HepG2 (cell line): ENCODE measurements around the gene CACNA1D. TPM values are rescaled to one million over a fixed set of nuclear protein-coding genes. Genes with fewer than 3 reads are reported as not detected.

Experiments
- CHCHD3 ChIP-seq: sonication (generic); formaldehyde crosslinking; IDR thresholded peaks from 2 replicates; pipeline ENCODE4 v1.8.0; 2022; ENCODE audit warnings: mild to moderate bottlenecking, missing genetic modification reagents, moderate library complexity
- DPF2 ChIP-seq: sonication (generic); formaldehyde crosslinking; IDR thresholded peaks from 2 replicates; pipeline ENCODE4 v1.4.0; 2020; ENCODE audit warnings: mild to moderate bottlenecking, low read depth, missing genetic modification reagents, borderline replicate concordance
- EEA1 ChIP-seq: sonication (generic); formaldehyde crosslinking; IDR thresholded peaks from 2 replicates; pipeline ENCODE4 v1.5.1; 2020; ENCODE audit warnings: mild to moderate bottlenecking, missing genetic modification reagents, borderline replicate concordance
- FLYWCH1 ChIP-seq: sonication (generic); formaldehyde crosslinking; IDR thresholded peaks from 2 replicates; pipeline ENCODE4 v1.8.1; 2023; ENCODE audit warnings: mild to moderate bottlenecking, missing genetic modification reagents
- FOXC1 ChIP-seq: sonication (generic); formaldehyde crosslinking; IDR thresholded peaks from 2 replicates; pipeline ENCODE4 v1.8.0; 2022; ENCODE audit warnings: mild to moderate bottlenecking, missing genetic modification reagents, borderline replicate concordance
- FOXO1 ChIP-seq: sonication (generic); formaldehyde crosslinking; IDR thresholded peaks from 2 replicates; pipeline ENCODE4 v1.4.0; 2020; ENCODE audit warnings: missing genetic modification reagents
- GATA4 ChIP-seq: sonication (generic); IDR thresholded peaks from 2 replicates; pipeline ENCODE4 v1.6.1; 2016; ENCODE audit warnings: antibody characterized with exemption, low read depth, borderline replicate concordance
- GTF2F1 ChIP-seq: fragments of 150-350 bp; IDR thresholded peaks from 2 replicates; pipeline ENCODE4 v1.6.1; 2014; ENCODE audit warnings: low read length
- HCFC1 ChIP-seq: fragments of 150-350 bp; IDR thresholded peaks from 2 replicates; pipeline ENCODE4 v1.6.1; 2014; ENCODE audit warnings: low read depth, low read length
- HMGA1 ChIP-seq: sonication (generic); formaldehyde crosslinking; conservative IDR thresholded peaks from 2 replicates; pipeline ENCODE4 v1.4.0; 2020; ENCODE audit warnings: missing genetic modification reagents
- MEIS2 ChIP-seq: sonication (generic); formaldehyde crosslinking; IDR thresholded peaks from 2 replicates; pipeline ENCODE4 v1.9.0; 2021; ENCODE audit warnings: mild to moderate bottlenecking, missing genetic modification reagents
- MIER3 ChIP-seq: IDR thresholded peaks from 2 replicates; pipeline ENCODE4 v1.6.1; 2016; ENCODE audit warnings: missing compliant biosample characterization, borderline replicate concordance
- NCOA2 ChIP-seq: sonication (generic); formaldehyde crosslinking; IDR thresholded peaks from 2 replicates; pipeline ENCODE4 v1.8.0; 2022; ENCODE audit warnings: inconsistent platforms
- PTBP1 ChIP-seq: fragments of 200-400 bp; formaldehyde crosslinking; IDR thresholded peaks from 2 replicates; pipeline ENCODE4 v1.6.1; 2018; ENCODE audit warnings: low read length, low read depth; ENCODE audit not compliant: poor library complexity, severe bottlenecking
- RFX3 ChIP-seq: IDR thresholded peaks from 2 replicates; pipeline ENCODE4 v1.6.1; 2016; ENCODE audit warnings: missing biosample characterization, missing genetic modification reagents
- TERF1 ChIP-seq: sonication (generic); formaldehyde crosslinking; IDR thresholded peaks from 2 replicates; pipeline ENCODE4 v1.8.0; 2022; ENCODE audit warnings: mild to moderate bottlenecking, missing genetic modification reagents, moderate library complexity
- ZMAT3 ChIP-seq: sonication (generic); formaldehyde crosslinking; conservative IDR thresholded peaks from 2 replicates; pipeline ENCODE4 v1.7.0; 2021; ENCODE audit warnings: missing genetic modification reagents
- ZMYM3 ChIP-seq: sonication (generic); formaldehyde crosslinking; IDR thresholded peaks from 2 replicates; pipeline ENCODE4 v1.5.1; 2020; ENCODE audit warnings: mild to moderate bottlenecking, missing genetic modification reagents
- ZNF317 ChIP-seq: sonication (generic); formaldehyde crosslinking; IDR thresholded peaks from 2 replicates; pipeline ENCODE4 v1.5.0; 2020; ENCODE audit warnings: mild to moderate bottlenecking, missing genetic modification reagents
- ZNF350 ChIP-seq: sonication (generic); formaldehyde crosslinking; IDR thresholded peaks from 2 replicates; pipeline ENCODE4 v1.4.0; 2020; ENCODE audit warnings: mild to moderate bottlenecking, low read depth, missing genetic modification reagents, borderline replicate concordance
- ZNF605 ChIP-seq: sonication (generic); formaldehyde crosslinking; IDR thresholded peaks from 2 replicates; pipeline ENCODE4 v1.8.0; 2022; ENCODE audit warnings: mild to moderate bottlenecking, missing genetic modification reagents
- ZNF644 ChIP-seq: IDR thresholded peaks from 2 replicates; pipeline ENCODE4 v1.6.1; 2016; ENCODE audit warnings: low read depth
- ZNF776 ChIP-seq: sonication (generic); formaldehyde crosslinking; IDR thresholded peaks from 2 replicates; pipeline ENCODE4 v1.4.0; 2020; ENCODE audit warnings: mild to moderate bottlenecking, missing genetic modification reagents
- ZNF788 ChIP-seq: sonication (generic); formaldehyde crosslinking; IDR thresholded peaks from 2 replicates; pipeline ENCODE4 v1.5.0; 2020; ENCODE audit warnings: mild to moderate bottlenecking, missing genetic modification reagents, borderline replicate concordance
- ZNF841 ChIP-seq: sonication (generic); formaldehyde crosslinking; IDR thresholded peaks from 2 replicates; pipeline ENCODE4 v1.8.1; 2023; ENCODE audit warnings: missing genetic modification reagents, borderline replicate concordance
- ZNF883 ChIP-seq: sonication (generic); formaldehyde crosslinking; IDR thresholded peaks from 2 replicates; pipeline ENCODE4 v1.5.1; 2020; ENCODE audit warnings: mild to moderate bottlenecking, missing genetic modification reagents; ENCODE audit errors: not compliant biosample characterization
- polyA plus RNA-seq, 8 experiments: library from polyadenylated mRNA; depleted of rRNA in 3 of 8; stranded (reverse) in 7 of 8; unstranded in 1 of 8; fragments of >200 nt; fragmentation: Illumina TruSeq in 4 of 8; extraction: Trizol in 4 of 8; gene quantifications; 2 replicates each; pipeline versions ENCODE4 v1.2.1 to v1.2.3, GENCODE V29; 2011 to 2016; ENCODE audit warnings: low read depth in 4 of 8, missing spikeins in 1 of 8, mixed read lengths in 1 of 8; ENCODE audit not compliant: insufficient read depth in 1 of 8
- total RNA-seq, 5 experiments: library from RNA; depleted of rRNA; stranded (reverse); fragments of >200 nt; fragmentation: Illumina TruSeq; extraction: Trizol; gene quantifications; 2 replicates each; pipeline ENCODE4 v1.2.3, GENCODE V29; 2016; ENCODE audit warnings: low read depth in 1 of 5
- TF ChIP-seq, protein P1 (sequence below), 2 experiments: IDR thresholded peaks; 2 replicates each; pipeline ENCODE4 v1.6.1; 2011 to 2012; ENCODE audit warnings: low read length in 2 of 2, borderline replicate concordance in 1 of 2, low read depth in 1 of 2, mild to moderate bottlenecking in 1 of 2, moderate library complexity in 1 of 2

Gene CACNA1D
- total and polyA plus RNA-seq, 2 of the 13 experiments (the other 11 are each of a cell fraction or from before 2014, with no cell fraction given), result 0.26 to 0.38 TPM

GRCh38 chr3:53846134-53846850, 351.9 kb downstream of the CACNA1D start, which contains the start of the genes CHDH and IL17RB (continued):
- TF ChIP-seq EEA1 (CRISPR knock-in tag) (peak; percentile 70; the same call in 1 of the 2 replicates), ZNF841 (CRISPR knock-in tag) (peak; percentile 92), ZNF350 (CRISPR knock-in tag) (0 out of 2 replicates have a peak, but pooled peaks have one; percentile 58), HCFC1 (no peak), HMGA1 (CRISPR knock-in tag) (no peak), ZNF605 (peak; percentile 89), FOXC1 (CRISPR knock-in tag) (no peak; the same call in 1 of the 2 replicates), MIER3 (peak; percentile 46; the same call in 1 of the 2 replicates), ZMYM3 (CRISPR knock-in tag) (no peak), PTBP1 (no peak), TERF1 (CRISPR knock-in tag) (no peak), ZNF644 (CRISPR knock-in tag) (no peak), ZMAT3 (peak; percentile 96), ZNF317 (CRISPR knock-in tag) (peak; percentile 57; the same call in 1 of the 2 replicates), FOXO1 (CRISPR knock-in tag) (peak; percentile 68), ZNF788 (CRISPR knock-in tag) (peak; percentile 91; the same call in 1 of the 2 replicates), RFX3 (no peak), CHCHD3 (CRISPR knock-in tag) (peak; percentile 93; the same call in 1 of the 2 replicates), MEIS2 (CRISPR knock-in tag) (peak; percentile 60), DPF2 (CRISPR knock-in tag) (no peak), FLYWCH1 (CRISPR knock-in tag) (no peak), ZNF883 (CRISPR knock-in tag) (peak; percentile 86), GTF2F1 (no peak), NCOA2 (CRISPR knock-in tag) (peak; percentile 59), GATA4 (peak; percentile 72; the same call in 1 of the 2 replicates), ZNF776 (CRISPR knock-in tag) (peak; percentile 95)
- TF ChIP-seq, protein P1, sequence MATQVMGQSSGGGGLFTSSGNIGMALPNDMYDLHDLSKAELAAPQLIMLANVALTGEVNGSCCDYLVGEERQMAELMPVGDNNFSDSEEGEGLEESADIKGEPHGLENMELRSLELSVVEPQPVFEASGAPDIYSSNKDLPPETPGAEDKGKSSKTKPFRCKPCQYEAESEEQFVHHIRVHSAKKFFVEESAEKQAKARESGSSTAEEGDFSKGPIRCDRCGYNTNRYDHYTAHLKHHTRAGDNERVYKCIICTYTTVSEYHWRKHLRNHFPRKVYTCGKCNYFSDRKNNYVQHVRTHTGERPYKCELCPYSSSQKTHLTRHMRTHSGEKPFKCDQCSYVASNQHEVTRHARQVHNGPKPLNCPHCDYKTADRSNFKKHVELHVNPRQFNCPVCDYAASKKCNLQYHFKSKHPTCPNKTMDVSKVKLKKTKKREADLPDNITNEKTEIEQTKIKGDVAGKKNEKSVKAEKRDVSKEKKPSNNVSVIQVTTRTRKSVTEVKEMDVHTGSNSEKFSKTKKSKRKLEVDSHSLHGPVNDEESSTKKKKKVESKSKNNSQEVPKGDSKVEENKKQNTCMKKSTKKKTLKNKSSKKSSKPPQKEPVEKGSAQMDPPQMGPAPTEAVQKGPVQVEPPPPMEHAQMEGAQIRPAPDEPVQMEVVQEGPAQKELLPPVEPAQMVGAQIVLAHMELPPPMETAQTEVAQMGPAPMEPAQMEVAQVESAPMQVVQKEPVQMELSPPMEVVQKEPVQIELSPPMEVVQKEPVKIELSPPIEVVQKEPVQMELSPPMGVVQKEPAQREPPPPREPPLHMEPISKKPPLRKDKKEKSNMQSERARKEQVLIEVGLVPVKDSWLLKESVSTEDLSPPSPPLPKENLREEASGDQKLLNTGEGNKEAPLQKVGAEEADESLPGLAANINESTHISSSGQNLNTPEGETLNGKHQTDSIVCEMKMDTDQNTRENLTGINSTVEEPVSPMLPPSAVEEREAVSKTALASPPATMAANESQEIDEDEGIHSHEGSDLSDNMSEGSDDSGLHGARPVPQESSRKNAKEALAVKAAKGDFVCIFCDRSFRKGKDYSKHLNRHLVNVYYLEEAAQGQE (IDR thresholded peaks at IDR 0.05; ENCODE audit: borderline replicate concordance in 1 of 2, low read depth in 1 of 2, low read length in 2 of 2), result peak in 1 of 2 experiments; percentile 58; a peak in 2 of 4 replicates
